Calu3 (cell line): ENCODE results near the gene RPL29. TPM values are rescaled to one million over a fixed set of nuclear protein-coding genes. Genes with fewer than 3 reads are reported as not detected.

Experiments
- BruUV-seq: library from RNA; stranded (reverse); fragments of 400-500 nt; replicated peaks from 2 replicates; lab custom pipeline; 2021; lab: Mats Ljungman, UMichigan
- CTCF ChIA-PET: fragments of 300-600 bp; sonication (Branson Sonifier 250); formaldehyde crosslinking; loops from one replicate; lab custom pipeline; 2022; ENCODE audit warnings: antibody characterized with exemption; lab: Charles Lee
- DNase-seq: peaks from one replicate; pipeline ENCODE4 v3.0.0; 2022
- H3K27ac Mint-ChIP-seq: one replicate; pipeline ENCODE4 v1.8.0; 2022; ENCODE audit warnings: mixed read lengths; ENCODE audit not compliant: unreplicated experiment
- H3K27me3 Mint-ChIP-seq: one replicate; pipeline ENCODE4 v1.8.0; 2022; ENCODE audit warnings: mixed read lengths; ENCODE audit not compliant: unreplicated experiment
- H3K36me3 Mint-ChIP-seq: one replicate; pipeline ENCODE4 v1.8.0; 2022; ENCODE audit warnings: mild to moderate bottlenecking, moderate library complexity, mixed read lengths; ENCODE audit not compliant: insufficient read depth, unreplicated experiment
- H3K4me1 Mint-ChIP-seq: one replicate; pipeline ENCODE4 v1.8.0; 2022; ENCODE audit warnings: mild to moderate bottlenecking, low read depth, mixed read lengths; ENCODE audit not compliant: unreplicated experiment
- H3K4me3 Mint-ChIP-seq: one replicate; pipeline ENCODE4 v1.8.0; 2022; ENCODE audit warnings: mild to moderate bottlenecking, low read depth, moderate library complexity, mixed read lengths; ENCODE audit not compliant: unreplicated experiment
- H3K9me3 Mint-ChIP-seq: one replicate; pipeline ENCODE4 v1.8.0; 2022; ENCODE audit warnings: low read depth, mixed read lengths; ENCODE audit not compliant: unreplicated experiment
- CTCF ChIP-seq: fragments of 200-600 bp; IDR thresholded peaks from one replicate; pipeline ENCODE4 v1.8.0; 2022; ENCODE audit warnings: antibody characterized with exemption; ENCODE audit not compliant: unreplicated experiment
- intact Hi-C: fragments of 100-400 bp; cut with micrococcal nuclease; formaldehyde crosslinking; loops from one replicate; pipeline ENCODE4 v1.10.0; 2022; ENCODE audit not compliant: unreplicated experiment
- total RNA-seq: library from RNA; stranded (reverse); gene quantifications from 2 replicates; pipeline ENCODE4 v1.2.3, GENCODE V29; 2022

RPL29 gene
- total RNA-seq, 1 experiment from 2014 or later = 782 TPM

GRCh38 chr3:52005571-52005986 is 9.9 kb upstream of the RPL29 start:
- intact Hi-C loops = no loop called here
- no peak overlapping the region for H3K27ac Mint-ChIP-seq
- H3K9me3 Mint-ChIP-seq = no peaks in the 10 kb centered on the region
- H3K36me3 Mint-ChIP-seq = no peaks in the 10 kb centered on the region
- H3K4me1 Mint-ChIP-seq = peaks cover 19% of the 10 kb centered on the region
- no peak for TF ChIP-seq CTCF
- CTCF ChIA-PET = interaction anchor here (0.7 to 1.3 kb wide), 7 partner anchors 10 to 149 kb away, joined by 3 to 6 read pairs (median 4); partner anchors contain the start of genes POC1A and RPL29
- peak; percentile 73 for DNase-seq
- peaks cover 20% of the 10 kb centered on the region for H3K27me3 Mint-ChIP-seq
- H3K4me3 Mint-ChIP-seq = peak overlapping the region; percentile 26
- BruUV-seq = no TSS peak

GRCh38 chr3:52004906-52005395 is 9.3 kb upstream of the RPL29 start:
- peak overlapping the region; percentile 26 for H3K4me3 Mint-ChIP-seq
- peaks cover 15% of the 10 kb centered on the region for H3K27me3 Mint-ChIP-seq
- peaks cover 19% of the 10 kb centered on the region for H3K4me1 Mint-ChIP-seq
- no TSS peak for BruUV-seq
- H3K27ac Mint-ChIP-seq = no peak overlapping the region
- no peak for DNase-seq
- TF ChIP-seq CTCF = no peak
- intact Hi-C loops = loop anchor here (5.0 kb wide), 3 partner anchors 52 to 332 kb away; partner anchors contain the start of gene DUSP7
- H3K9me3 Mint-ChIP-seq = no peaks in the 10 kb centered on the region
- no peaks in the 10 kb centered on the region for H3K36me3 Mint-ChIP-seq
- CTCF ChIA-PET = interaction anchor here (0.7 to 1.3 kb wide), 7 partner anchors 9 to 277 kb away, joined by 3 to 6 read pairs (median 3); partner anchors contain the start of genes DUSP7, POC1A and RPL29

GRCh38 chr3:52004163-52004787 is 8.6 kb upstream of the RPL29 start:
- H3K4me3 Mint-ChIP-seq = no peak overlapping the region
- H3K36me3 Mint-ChIP-seq = no peaks in the 10 kb centered on the region
- BruUV-seq = no TSS peak
- no peak for TF ChIP-seq CTCF
- intact Hi-C loops = loop anchor here (5.0 kb wide), 3 partner anchors 53 to 333 kb away; partner anchors contain the start of gene DUSP7
- DNase-seq = no peak
- peaks cover 19% of the 10 kb centered on the region for H3K4me1 Mint-ChIP-seq
- no peak overlapping the region for H3K27ac Mint-ChIP-seq
- H3K9me3 Mint-ChIP-seq = no peaks in the 10 kb centered on the region
- H3K27me3 Mint-ChIP-seq = peaks cover 15% of the 10 kb centered on the region
- CTCF ChIA-PET = interaction anchor here (0.8 to 1.3 kb wide), 3 partner anchors 52 to 277 kb away, joined by 3 read pairs; partner anchors contain the start of gene DUSP7

GRCh38 chr3:52002748-52003147 is 7.1 kb upstream of the RPL29 start:
- intact Hi-C loops = loop anchor here (5.0 kb wide), 3 partner anchors 55 to 335 kb away; partner anchors contain the start of gene DUSP7
- H3K27me3 Mint-ChIP-seq = peaks cover 15% of the 10 kb centered on the region
- CTCF ChIA-PET = no interaction called here
- DNase-seq = no peak
- H3K4me3 Mint-ChIP-seq = no peak overlapping the region
- H3K9me3 Mint-ChIP-seq = no peaks in the 10 kb centered on the region
- no peak overlapping the region for H3K27ac Mint-ChIP-seq
- peaks cover 6% of the 10 kb centered on the region for H3K36me3 Mint-ChIP-seq
- peaks cover 28% of the 10 kb centered on the region for H3K4me1 Mint-ChIP-seq
- TF ChIP-seq CTCF = no peak
- no TSS peak for BruUV-seq
